Bronchial epithelial cell (primary cell): ENCODE results near the gene ITPR3. TPM values are rescaled to one million over a fixed set of nuclear protein-coding genes. Genes with fewer than 3 reads are reported as not detected.

Experiments used
- DNase-seq: peaks from one replicate; pipeline ENCODE4 v3.0.0-alpha.2; 2010; ENCODE audit warnings: low read depth
- FAIRE-seq: peaks from 2 replicates; lab custom pipeline; 2011; peaks lifted over from hg19 to GRCh38; lab: Jason Lieb, UNC
- H3K27me3 ChIP-seq: 2 replicates; pipeline ENCODE4 v1.5.1; 2011; ENCODE audit warnings: low read length; ENCODE audit not compliant: control insufficient read depth, insufficient read depth
- H3K36me3 ChIP-seq: 2 replicates; pipeline ENCODE4 v1.5.1; 2011; ENCODE audit warnings: low read length; ENCODE audit not compliant: control insufficient read depth, insufficient read depth
- H3K4me3 ChIP-seq: 2 replicates; pipeline ENCODE4 v1.5.1; 2011; ENCODE audit warnings: mild to moderate bottlenecking, low read depth, low read length, control low read depth
- CTCF ChIP-seq: IDR thresholded peaks from 2 replicates; pipeline ENCODE4 v1.5.1; 2011; ENCODE audit warnings: mild to moderate bottlenecking, moderate library complexity, low read length, control low read depth, inconsistent platforms; ENCODE audit not compliant: insufficient read depth, severe bottlenecking
- total RNA-seq: library from RNA; depleted of rRNA; stranded (reverse); fragments of >200 nt; gene quantifications from 2 replicates; pipeline ENCODE4 v1.2.1, GENCODE V29; 2014

ITPR3 gene
- total RNA-seq, 1 donor from 2014 or later, result 95.6 TPM

- FAIRE-seq, result no peak
These were observed 1.8 kb upstream of the ITPR3 start for GRCh38 chr6:33619166-33619840.

DNA sequence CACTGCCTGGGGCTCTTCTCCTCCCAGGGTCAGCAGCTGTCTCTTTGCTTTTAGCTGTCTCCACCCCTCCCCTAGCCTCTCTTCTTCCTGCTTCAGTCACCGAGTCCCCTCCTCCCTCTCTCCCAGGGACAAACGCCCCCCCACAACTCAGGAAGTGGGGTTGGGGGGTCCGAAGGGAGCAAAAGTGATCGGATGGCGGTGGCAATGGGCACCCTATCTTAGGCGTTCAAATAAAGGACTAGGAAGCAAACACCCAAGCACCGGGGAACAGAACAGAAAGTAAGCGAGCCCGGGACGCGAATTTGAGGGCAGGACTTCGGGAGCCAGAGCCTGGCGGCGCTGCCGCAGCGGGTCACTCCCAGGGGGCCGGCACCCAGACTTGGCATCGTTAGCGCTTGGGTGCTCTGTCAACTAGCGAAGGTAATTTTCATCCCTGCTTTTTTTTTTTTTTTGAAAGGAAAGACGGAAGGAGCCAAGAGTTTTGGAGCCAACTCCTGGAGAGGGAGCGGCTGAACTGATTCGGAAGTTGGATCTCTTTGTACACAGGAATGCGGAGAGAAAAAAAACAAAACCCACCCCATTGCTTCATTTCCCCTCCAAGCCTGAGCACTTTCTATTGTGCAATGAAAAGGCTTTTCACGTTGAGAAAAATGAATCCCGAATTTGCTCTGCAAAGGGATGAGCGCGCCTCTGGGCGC is 815 bp upstream of the ITPR3 start:
- DNase-seq (peak; percentile 67), FAIRE-seq (no peak)
- H3K36me3 ChIP-seq, result peaks cover 2% of the 10 kb centered on the region
- no peaks in the 10 kb centered on the region for H3K27me3 ChIP-seq
- TF ChIP-seq CTCF, result peak; percentile 6
- H3K4me3 ChIP-seq, result peak overlapping the region; percentile 89

More at GRCh38 chr6:33619166-33619840, 1.8 kb upstream of the ITPR3 start:
- Histone ChIP-seq H3K4me3 (no peak overlapping the region), H3K27me3 (no peaks in the 10 kb centered on the region), H3K36me3 (no peaks in the 10 kb centered on the region)
- DNase-seq, result no peak
- TF ChIP-seq CTCF, result no peak

DNA sequence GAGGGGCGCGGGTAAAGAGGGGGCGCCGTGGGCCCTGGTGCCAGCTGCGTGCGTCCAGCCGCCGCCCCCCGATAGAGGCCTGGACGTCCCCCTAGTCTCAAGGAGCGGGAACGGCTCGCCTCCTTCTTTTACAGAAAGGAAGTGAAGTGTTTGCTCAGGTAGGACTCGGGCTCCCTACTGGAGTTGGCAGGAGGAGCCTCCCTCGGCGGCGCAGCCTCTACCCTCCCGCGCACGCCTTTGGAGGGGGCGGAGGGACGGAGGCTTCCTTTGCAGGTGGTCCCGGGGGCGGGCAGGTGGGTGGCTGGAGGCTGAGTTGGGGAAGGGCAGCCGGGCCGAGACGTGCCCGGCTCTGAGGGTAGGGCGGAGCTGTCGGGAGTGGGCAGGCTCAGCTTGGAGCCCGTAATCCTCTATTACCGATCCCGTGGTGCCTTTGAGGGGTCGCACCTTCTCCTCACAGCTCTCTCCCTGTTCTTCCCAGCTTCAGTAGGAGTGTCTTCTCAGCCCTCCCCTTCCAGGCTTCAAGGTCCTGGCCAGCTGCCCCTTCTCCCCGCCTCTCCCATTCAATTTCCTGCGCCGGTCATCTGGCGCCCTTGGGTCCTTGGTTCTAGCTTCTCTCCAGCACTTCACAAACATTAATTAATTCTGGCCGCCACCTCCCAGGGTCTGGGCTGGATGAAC is 728 bp downstream of the ITPR3 start:
- FAIRE-seq (no peak), DNase-seq (peak; percentile 33)
- Histone ChIP-seq H3K4me3 (peak overlapping the region; percentile 89), H3K36me3 (peaks cover 4% of the 10 kb centered on the region), H3K27me3 (no peaks in the 10 kb centered on the region)
- TF ChIP-seq CTCF, result no peak

- no peak for FAIRE-seq
- TF ChIP-seq CTCF, result no peak
- H3K36me3 ChIP-seq, result peaks cover 4% of the 10 kb centered on the region
- H3K4me3 ChIP-seq, result peak overlapping the region; percentile 89
- peak; percentile 74 for DNase-seq
- no peaks in the 10 kb centered on the region for H3K27me3 ChIP-seq
These were observed 1.6 kb downstream of the ITPR3 start for GRCh38 chr6:33622456-33623431.

GRCh38 chr6:33623895-33624381 is 2.8 kb downstream of the ITPR3 start:
- no peak for FAIRE-seq
- H3K4me3 ChIP-seq, result no peak overlapping the region
- H3K36me3 ChIP-seq, result peaks cover 6% of the 10 kb centered on the region
- peak; percentile 28 for DNase-seq
- TF ChIP-seq CTCF, result no peak
- no peaks in the 10 kb centered on the region for H3K27me3 ChIP-seq
